AG04449 (cell line): ENCODE results near the gene PERM1.

ENCODE experiments used
- CTCF ChIA-PET: fragments of 350-600 bp; formaldehyde crosslinking; extraction: SDS; loops from one replicate; lab custom pipeline; 2021; ENCODE audit warnings: antibody characterized with exemption; lab: Yijun Ruan, JAX
- POLR2A ChIA-PET: fragments of 400-600, 350-600 bp; formaldehyde crosslinking; extraction: SDS; loops from one replicate; lab custom pipeline; 2020; ENCODE audit warnings: antibody characterized with exemption, inconsistent platforms; lab: Yijun Ruan, JAX
- DNase-seq: peaks from one replicate; pipeline ENCODE4 v3.0.0-alpha.2; 2010; ENCODE audit warnings: low read depth, low spot score
- H3K4me3 ChIP-seq: 2 replicates; pipeline ENCODE4 v1.5.1; 2011; ENCODE audit warnings: low read depth, mild to moderate bottlenecking, control low read depth, low read length
- TF ChIP-seq, protein P1 (sequence below): IDR thresholded peaks from one replicate; pipeline ENCODE4 v1.5.1; 2011; ENCODE audit warnings: mild to moderate bottlenecking, moderate library complexity, low read length, control low read depth, inconsistent platforms; ENCODE audit not compliant: insufficient read depth; ENCODE audit errors: missing control alignments

Gene PERM1

DNA sequence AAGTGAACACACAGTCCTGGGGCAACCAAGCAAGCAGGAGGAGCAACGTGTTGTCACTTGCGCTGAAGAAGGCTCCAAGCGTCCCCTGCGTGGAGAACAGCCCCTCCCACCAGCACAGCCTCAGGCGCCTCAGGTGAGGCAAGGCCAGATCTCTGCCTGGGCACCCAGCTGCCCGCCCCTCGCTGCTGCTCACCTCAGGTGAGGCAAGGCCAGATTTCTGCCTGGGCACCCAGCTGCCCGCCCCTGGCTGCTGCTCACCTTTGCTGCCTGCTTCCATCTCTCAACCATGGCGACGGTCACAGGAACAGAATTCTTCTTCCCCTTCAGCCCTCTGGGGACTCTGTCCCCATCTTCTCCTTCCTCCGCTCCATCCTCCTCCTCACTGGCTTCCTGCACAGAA, 25.3 kb downstream of the PERM1 start:
- DNase-seq: no peak
- CTCF ChIA-PET: interaction anchor here (1.1 to 1.7 kb wide), 2 partner anchors 15 to 52 kb away, joined by 3 to 5 read pairs; no protein-coding TSS in a partner anchor
- no peak overlapping the region for H3K4me3 ChIP-seq
- POLR2A ChIA-PET: no interaction called here
- TF ChIP-seq, protein P1, sequence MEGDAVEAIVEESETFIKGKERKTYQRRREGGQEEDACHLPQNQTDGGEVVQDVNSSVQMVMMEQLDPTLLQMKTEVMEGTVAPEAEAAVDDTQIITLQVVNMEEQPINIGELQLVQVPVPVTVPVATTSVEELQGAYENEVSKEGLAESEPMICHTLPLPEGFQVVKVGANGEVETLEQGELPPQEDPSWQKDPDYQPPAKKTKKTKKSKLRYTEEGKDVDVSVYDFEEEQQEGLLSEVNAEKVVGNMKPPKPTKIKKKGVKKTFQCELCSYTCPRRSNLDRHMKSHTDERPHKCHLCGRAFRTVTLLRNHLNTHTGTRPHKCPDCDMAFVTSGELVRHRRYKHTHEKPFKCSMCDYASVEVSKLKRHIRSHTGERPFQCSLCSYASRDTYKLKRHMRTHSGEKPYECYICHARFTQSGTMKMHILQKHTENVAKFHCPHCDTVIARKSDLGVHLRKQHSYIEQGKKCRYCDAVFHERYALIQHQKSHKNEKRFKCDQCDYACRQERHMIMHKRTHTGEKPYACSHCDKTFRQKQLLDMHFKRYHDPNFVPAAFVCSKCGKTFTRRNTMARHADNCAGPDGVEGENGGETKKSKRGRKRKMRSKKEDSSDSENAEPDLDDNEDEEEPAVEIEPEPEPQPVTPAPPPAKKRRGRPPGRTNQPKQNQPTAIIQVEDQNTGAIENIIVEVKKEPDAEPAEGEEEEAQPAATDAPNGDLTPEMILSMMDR: no peak

DNA sequence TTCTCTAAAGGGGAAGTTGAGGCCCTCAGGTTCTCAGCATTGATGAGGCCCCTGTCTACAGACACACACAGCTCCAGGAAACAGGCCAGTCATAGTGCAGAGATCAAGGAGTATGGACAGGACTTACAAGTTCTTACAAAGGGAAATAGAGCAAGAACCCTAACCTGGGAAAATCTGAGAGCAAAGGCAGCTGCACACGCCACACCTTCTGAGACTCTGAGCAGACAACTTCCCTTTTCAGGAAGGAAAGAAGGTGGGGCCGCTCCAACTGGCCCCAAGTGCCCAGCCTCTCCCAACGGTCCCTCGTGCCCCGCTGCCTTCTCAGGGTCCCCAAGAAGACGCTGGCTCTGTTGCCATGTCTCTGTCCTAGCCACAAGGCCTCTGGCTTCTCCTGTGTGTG, 26.4 kb downstream of the PERM1 start:
- H3K4me3 ChIP-seq: no peak overlapping the region
- POLR2A ChIA-PET: interaction anchor here (0.9 kb wide), 1 partner anchor 12 kb away, joined by 3 read pairs; no protein-coding TSS in a partner anchor
- DNase-seq: no peak
- CTCF ChIA-PET: interaction anchor here (1.1 to 2.1 kb wide), 3 partner anchors 14 to 51 kb away, joined by 3 to 7 read pairs (median 5); no protein-coding TSS in a partner anchor
- TF ChIP-seq, protein P1: no peak

DNA sequence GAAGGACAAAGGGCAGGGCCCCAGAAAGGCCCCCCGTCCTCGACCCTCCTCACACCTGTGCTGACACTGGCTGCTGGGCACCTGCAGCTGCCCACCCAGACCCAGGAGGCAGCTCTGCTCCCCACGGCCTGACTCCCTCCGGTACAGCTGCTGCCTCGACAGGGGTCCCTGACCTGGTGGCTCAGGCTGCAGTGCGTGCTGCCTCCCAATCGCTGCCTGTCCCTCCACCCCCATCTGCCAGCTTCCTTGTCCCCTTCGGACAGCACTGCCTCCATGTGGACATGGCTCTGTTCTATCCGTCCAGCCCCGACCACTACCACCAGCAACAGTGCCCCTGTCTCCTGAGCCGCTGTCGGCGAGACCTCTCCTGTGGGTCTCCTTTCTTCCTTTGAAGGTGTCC, 27.0 kb downstream of the PERM1 start:
- H3K4me3 ChIP-seq: no peak overlapping the region
- POLR2A ChIA-PET: interaction anchor here (0.6 kb wide), 1 partner anchor 319 kb away, joined by 3 read pairs; the partner anchor contains the start of gene UBE2J2
- TF ChIP-seq, protein P1: no peak
- CTCF ChIA-PET: interaction anchor here (1.7 to 2.1 kb wide), 2 partner anchors 13 to 50 kb away, joined by 5 to 7 read pairs; no protein-coding TSS in a partner anchor
- DNase-seq: no peak

DNA sequence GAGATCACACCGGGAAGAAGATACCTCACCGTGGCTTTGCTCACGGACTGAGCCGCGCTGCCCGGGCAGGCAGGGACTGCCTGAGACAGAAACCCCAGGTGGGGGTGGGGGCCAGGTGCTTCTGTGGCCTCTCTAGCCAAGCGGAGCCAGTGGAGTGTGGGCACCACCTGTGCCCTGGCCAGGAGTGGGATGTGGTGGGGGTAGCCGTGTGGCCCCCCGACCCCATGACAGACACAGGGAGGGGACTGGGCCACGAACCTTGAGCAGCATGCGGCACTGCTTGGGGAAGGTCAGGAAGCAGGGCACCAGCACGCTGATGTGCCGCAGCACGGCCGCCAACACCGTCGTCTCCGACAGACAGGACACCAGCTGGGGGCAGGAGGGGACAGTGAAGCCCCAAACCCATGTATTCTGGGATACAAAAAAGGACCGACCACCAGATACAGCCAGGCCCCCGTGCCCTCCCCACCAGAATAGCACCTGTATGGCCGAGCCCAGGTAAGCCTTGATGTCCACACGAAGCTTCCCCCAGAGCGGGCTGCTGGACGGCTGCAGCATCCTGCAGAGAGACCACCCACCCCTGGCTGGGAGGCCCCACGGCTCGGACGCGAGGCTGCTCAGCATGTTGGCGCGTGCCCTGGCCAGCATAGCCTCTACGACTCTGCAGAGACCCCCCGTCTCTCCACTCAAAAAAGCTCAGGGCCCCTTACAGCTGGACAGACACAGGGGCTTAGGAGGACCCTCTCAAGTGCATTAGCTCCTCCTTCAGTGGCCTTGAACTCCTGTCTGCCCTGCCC, 28.2 kb downstream of the PERM1 start:
- TF ChIP-seq, protein P1: no peak
- CTCF ChIA-PET: interaction anchor here (0.8 to 2.2 kb wide), 3 partner anchors 14 to 50 kb away, joined by 3 to 7 read pairs (median 6); no protein-coding TSS in a partner anchor
- DNase-seq: no peak
- H3K4me3 ChIP-seq: no peak overlapping the region
- POLR2A ChIA-PET: no interaction called here

DNA sequence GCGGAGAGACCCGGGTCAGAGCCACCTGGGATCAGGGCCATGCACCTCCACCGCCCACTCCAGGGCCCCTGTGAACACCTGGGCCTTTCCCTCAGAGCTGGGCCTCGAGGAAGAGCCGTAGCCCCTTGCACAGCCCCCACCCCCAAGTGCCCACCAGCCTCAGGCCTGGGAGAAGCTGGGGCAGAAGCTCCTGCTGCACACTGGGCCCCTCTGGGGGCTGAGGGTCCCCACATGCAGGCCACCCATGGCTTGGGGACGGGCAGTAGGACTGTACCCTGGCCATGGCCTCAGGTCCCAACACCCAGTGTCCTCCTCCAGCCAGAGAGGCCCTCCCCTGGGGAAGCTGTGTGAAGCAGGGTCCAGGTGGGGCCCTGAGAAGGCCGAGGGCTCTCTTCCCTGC, 29.3 kb downstream of the PERM1 start:
- TF ChIP-seq, protein P1: no peak
- no peak for DNase-seq
- CTCF ChIA-PET: interaction anchor here (1.1 to 2.2 kb wide), 4 partner anchors 12 to 49 kb away, joined by 3 to 9 read pairs (median 6); no protein-coding TSS in a partner anchor
- POLR2A ChIA-PET: interaction anchor here (1.0 kb wide), 1 partner anchor 10 kb away, joined by 4 read pairs; no protein-coding TSS in a partner anchor
- no peak overlapping the region for H3K4me3 ChIP-seq

DNA sequence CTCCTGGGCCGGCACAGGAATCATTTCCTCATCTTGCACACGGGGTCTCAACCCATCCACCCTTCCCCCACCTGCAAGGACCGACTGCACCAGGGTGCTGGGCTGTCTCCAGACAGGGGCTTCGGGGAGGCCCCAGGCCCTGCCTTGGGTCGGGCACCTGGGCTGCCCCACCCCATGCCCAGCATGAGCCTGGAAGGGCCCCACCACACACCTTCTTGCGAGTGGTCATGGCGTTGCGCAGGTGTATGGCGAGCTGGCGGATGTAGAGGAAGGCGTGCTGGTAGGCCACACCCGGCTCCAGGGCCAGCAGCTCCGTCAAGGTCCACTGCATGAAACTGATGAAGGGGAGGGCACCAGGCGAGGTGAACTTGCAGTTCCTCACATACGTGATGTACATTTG, 29.7 kb downstream of the PERM1 start:
- no peak overlapping the region for H3K4me3 ChIP-seq
- DNase-seq: no peak
- ChIA-PET CTCF (interaction anchor here (1.1 to 2.2 kb wide), 4 partner anchors 11 to 49 kb away, joined by 3 to 9 read pairs (median 6); no protein-coding TSS in a partner anchor), POLR2A (interaction anchor here (1.0 kb wide), 1 partner anchor 9 kb away, joined by 4 read pairs; no protein-coding TSS in a partner anchor)
- TF ChIP-seq, protein P1: no peak
